GM18861 (cell line): ENCODE measurements around the gene ISG15.
"Not testable (repeated sequence)": the region's sequence is repeated elsewhere in the genome, so short reads cannot be mapped to it uniquely, and the experiment has no call there.

Experiments used
- ATAC-seq: cut with Tn5 transposase; IDR thresholded peaks from one replicate; pipeline ENCODE4 v1.9.1; 2021; ENCODE audit not compliant: unreplicated experiment

ISG15 gene

GRCh38 chr1:994546-994945 is 18.8 kb upstream of the ISG15 start:
- ATAC-seq: not testable (repeated sequence)

- no peak for ATAC-seq
Measured at GRCh38 chr1:995665-996633, 17.3 kb upstream of the ISG15 start.

DNA sequence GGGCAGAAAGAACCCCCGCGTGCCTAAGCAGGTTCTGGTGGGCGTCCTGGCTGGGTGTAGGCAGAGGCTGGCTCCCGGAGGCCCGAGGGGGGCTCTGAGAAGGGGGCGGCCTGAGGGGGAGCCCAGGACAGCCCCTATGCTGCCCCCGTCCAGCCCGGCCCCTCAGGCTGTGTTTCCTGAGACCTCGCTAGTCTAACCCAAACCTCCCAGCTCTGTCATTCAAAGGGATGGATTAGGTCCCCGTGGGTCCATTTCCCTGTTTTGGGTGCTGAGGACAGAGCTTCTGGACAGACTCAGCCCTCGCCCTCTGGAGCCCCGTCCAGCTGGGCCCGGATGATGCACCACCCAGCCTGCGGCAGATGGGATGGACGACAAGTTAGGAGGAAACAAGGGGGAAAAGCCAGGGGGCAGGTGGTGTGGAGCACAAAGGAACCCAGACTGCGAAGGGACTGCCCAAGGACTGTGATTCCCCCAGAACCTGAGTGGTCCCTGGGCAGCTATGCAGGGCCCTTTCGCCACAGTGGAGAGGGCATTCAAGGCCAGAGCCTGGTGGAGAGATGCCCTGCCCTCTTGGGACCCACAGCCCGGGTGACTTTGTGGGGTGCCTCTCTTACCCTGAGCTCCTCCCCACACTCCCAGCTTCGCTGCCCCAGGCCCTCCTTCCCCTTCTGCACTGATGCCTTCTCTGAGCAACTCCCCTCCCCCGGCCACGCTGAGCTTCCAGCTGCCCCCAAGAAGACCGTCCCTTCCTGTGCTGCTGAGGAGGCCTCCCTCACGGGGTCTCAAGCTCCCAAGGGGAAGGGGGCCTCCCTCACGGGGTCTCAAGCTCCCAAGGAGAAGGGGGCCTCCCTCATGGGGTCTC is 16.2 kb upstream of the ISG15 start:
- no peak for ATAC-seq

GRCh38 chr1:997713-997992 is 15.6 kb upstream of the ISG15 start:
- ATAC-seq: no peak

- no peak for ATAC-seq
Measured at GRCh38 chr1:997993-998744, 15.1 kb upstream of the ISG15 start.

DNA sequence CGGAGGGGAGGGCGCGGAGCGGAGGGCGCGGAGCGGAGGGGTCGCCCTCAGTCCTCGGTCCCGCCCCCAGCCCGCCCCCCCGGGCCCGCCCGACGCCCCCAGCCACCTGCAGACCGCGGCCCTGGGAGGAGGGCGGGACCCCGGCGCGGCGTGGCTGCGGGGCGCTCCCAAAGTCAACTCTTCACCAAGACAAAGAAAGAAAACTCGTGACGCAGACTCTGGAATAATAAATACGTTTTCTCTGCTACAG is 14.6 kb upstream of the ISG15 start:
- no peak for ATAC-seq

DNA sequence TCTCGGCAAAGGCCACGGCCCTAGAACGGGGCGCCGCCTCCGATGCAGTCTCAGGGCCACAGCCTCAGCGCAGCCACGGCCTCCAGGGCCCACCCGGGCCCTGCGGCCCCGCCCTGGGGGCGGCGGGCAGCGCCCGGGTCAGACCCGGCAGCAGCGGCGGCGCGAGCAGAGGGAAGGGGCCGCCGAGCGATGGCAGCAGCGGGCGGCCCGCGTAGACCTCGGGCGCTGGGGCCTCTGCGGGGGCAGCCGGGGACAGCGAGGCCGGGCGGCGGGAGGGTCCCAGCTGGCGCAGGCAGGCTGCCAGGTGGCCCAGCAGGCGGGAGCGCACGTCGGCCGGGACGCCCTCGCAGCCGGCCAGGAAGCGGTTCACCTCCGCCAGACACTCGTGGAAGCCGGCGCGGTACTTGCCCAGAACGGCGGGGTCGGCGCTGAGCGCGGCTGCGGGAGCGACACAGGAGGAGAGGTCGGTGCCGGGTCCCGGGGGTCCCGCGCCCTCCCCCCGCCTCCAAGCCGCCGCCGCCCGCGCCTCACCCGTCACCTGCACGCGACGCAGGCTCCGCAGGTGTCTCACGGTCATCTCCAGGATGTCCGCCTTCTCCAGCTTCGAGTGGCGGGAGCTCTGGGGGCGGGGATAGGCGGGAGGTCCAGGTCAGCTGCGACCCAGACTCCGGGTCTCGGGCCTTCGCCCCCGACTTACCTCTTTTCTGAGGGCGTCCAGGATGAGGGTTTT is 14.1 kb upstream of the ISG15 start:
- no peak for ATAC-seq

GRCh38 chr1:999725-1000356 is 13.5 kb upstream of the ISG15 start, which contains the start of gene HES4:
Gene HES4 (minus strand): TSS chr1:1000097. CDS start chr1:999973, 124 bp downstream.
- no peak for ATAC-seq

DNA sequence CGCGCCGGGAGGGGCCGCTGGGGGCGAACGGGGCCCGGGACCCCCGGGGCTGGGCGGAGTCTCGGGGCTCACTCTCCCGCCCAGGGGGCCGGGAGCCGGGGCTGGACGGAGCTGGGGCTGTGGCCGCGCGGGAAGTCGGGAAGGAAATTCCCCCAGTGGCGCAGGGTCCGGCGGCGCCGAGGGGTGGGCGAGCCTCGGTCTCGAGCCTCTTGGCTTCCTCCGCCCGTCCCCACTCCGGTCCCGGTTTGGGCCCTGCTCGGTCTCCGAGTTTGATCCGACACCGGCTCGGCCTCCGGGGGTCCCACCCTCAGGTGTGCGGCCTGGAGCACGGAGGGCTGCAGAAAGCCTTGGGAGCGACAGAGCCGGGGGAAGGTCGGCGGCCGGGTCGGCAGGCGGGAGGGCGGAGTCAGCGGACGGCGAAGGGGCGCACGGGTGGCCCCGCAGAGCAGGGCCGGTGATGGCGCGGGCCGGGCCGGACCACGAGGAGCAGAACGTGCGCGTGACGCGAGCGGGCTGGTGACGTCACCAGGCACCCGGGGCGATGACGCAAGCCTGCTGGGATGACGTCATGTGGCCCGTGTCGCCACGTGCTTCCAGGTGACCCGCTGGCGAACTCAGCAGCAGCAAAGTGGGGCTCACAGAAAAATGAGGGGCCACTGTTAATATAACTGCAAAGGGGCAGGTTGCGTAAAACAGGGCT is 12.8 kb upstream of the ISG15 start:
- ATAC-seq: no peak

- no peak for ATAC-seq
Measured at GRCh38 chr1:1001057-1001783, 12.1 kb upstream of the ISG15 start.

- ATAC-seq: no peak
Measured at GRCh38 chr1:1003618-1004419, 9.5 kb upstream of the ISG15 start.

GRCh38 chr1:1004420-1004779 is 8.9 kb upstream of the ISG15 start:
- no peak for ATAC-seq

DNA sequence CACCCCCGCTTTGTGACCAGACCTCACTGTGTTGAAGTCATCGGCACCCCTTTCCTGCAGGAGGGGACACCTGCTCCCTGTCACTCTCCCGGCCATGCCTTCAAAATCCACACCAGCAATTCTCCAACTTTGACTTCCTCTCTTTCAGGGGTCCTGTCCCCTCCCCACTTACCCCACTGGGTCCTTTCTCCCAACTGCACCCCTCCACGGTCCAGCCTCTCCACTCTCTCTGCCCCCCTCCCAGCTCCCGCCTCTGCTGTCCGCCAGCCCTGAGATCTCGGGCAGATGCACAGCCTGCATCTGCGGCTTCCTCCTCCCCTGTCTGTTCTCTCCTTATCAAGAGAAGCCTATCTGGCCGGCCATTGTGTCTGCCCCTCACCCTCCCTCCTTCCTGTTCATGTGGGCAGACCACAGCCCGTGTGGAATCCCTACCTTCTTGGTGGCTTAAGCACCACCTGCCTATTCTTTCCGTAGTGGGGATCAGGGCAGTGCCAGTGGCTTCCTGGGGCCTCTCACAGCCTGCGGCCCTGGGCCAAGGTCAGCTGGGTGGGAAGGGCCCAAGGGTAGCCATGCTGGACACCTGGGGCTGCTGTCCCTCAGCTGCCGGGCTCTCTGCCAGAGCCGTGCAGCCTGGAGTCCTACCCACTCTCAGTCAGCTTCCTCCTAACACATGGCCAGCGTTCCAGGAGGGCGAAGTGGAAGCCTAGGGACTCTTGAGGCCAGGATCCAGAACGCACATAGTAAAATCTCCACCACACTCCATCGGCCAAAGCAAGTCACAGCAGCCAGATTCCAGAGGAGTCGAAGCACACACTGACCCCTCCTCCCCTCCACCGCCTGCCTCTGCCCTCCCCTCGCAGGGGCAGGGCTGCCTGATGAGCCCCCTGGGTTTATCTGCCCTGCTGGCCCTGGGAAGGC is 8.3 kb upstream of the ISG15 start:
- no peak for ATAC-seq

DNA sequence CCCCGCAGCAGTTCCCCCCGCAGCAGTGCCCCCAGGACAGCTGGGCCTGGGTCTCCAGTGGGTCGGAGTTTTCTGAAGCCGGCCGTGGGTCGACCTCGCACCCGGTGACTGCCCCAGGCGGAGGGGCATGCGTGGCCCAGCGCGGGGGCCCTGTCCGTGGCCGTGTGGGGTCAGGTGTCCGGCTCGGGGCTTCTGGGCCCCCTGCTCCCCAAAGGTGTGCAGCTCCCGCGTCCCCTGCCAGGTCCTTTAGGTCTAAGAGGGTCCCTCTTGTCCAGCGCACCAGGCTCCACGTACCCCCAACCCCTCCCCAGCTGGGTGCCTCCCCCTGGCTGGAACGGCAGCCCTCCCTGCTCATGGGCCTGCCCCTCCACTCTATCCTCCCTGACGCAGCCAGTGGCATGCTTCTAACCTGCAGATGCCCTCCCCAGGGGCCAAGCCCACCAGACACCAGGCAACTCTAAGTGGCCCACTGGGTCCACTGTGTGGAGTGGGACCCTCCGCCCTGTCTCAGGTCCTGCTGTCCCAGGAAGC is 7.5 kb upstream of the ISG15 start:
- ATAC-seq: no peak

- no peak for ATAC-seq
Measured at GRCh38 chr1:1006305-1007159, 6.8 kb upstream of the ISG15 start.

DNA sequence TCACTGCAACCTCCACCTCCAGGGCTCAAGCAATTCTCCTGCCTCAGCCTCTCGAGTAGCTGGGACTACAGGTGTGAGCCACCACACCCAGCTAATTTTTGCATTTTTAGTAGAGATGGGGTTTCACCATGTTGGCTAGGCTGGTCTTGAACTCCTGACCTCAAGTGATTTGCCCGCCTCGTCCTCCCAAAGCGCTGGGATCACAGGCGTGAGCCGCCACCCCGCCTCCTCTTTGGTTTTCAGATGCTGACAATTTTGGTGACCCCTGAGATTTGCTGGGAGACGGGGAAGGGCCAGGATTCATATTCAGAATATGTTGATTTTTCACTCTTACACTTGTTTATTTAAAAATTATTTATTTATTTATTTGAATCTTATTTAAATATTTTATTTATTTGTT is 3.2 kb upstream of the ISG15 start:
- ATAC-seq: not testable (repeated sequence)
